T-helper 2 cell treated with Interferon-gamma antibody and Interleukin-4, amounts not matched to agents 100 ng/mL and 5 ng/mL, for 36 hours (primary cell): Measurements from ENCODE around the gene TMEM229A. TPM values are rescaled to one million over a fixed set of nuclear protein-coding genes. Genes with fewer than 3 reads are reported as not detected.

Experiments
- total RNA-seq: library from RNA; stranded (reverse); gene quantifications from 2 replicates; pipeline ENCODE4 v1.2.3, GENCODE V29; 2022

TMEM229A gene
- total RNA-seq, 1 donor from 2014 or later, result not detected

Other genes starting within 250 kb of the TMEM229A start
- not detected in 2 replicates for gene HYAL4, start 187.9 kb downstream of the TMEM229A start, total RNA-seq
- gene SPAM1, start 107.8 kb downstream of the TMEM229A start, total RNA-seq, result not detected in 2 replicates